GM19023 (cell line): ENCODE results near the gene OR2S2.
"Not testable (repeated sequence)": the region's sequence is repeated elsewhere in the genome, so short reads cannot be mapped to it uniquely, and the experiment has no call there.

Experiments used
- ATAC-seq: cut with Tn5 transposase; IDR thresholded peaks from one replicate; pipeline ENCODE4 v1.9.1; 2021; ENCODE audit warnings: mild to moderate bottlenecking, moderate library complexity; ENCODE audit not compliant: unreplicated experiment

Gene OR2S2

GRCh38 chr9:35935261-35935660 is 22.7 kb downstream of the OR2S2 start:
- no peak for ATAC-seq

GRCh38 chr9:35934069-35934468 is 23.9 kb downstream of the OR2S2 start:
- not testable (repeated sequence) for ATAC-seq

GRCh38 chr9:35933550-35934067 is 24.3 kb downstream of the OR2S2 start:
- ATAC-seq: no peak

- ATAC-seq: no peak
These were observed 25.2 kb downstream of the OR2S2 start for GRCh38 chr9:35932735-35933134.

GRCh38 chr9:35930989-35931388 is 27.0 kb downstream of the OR2S2 start:
- ATAC-seq: no peak

GRCh38 chr9:35930521-35930920 is 27.4 kb downstream of the OR2S2 start:
- no peak for ATAC-seq

GRCh38 chr9:35929453-35929718 is 28.6 kb downstream of the OR2S2 start:
- no peak for ATAC-seq

GRCh38 chr9:35928591-35929452 is 29.1 kb downstream of the OR2S2 start:
- no peak for ATAC-seq

GRCh38 chr9:35923927-35924763 is 33.8 kb downstream of the OR2S2 start:
- no peak for ATAC-seq

- no peak for ATAC-seq
These were observed 34.4 kb downstream of the OR2S2 start for GRCh38 chr9:35923598-35923926.

GRCh38 chr9:35920051-35920620 is 37.8 kb downstream of the OR2S2 start:
- no peak for ATAC-seq

GRCh38 chr9:35919212-35920008 is 38.5 kb downstream of the OR2S2 start:
- no peak for ATAC-seq

GRCh38 chr9:35918780-35919179 is 39.2 kb downstream of the OR2S2 start:
- ATAC-seq: no peak

GRCh38 chr9:35917261-35917660 is 40.7 kb downstream of the OR2S2 start:
- no peak for ATAC-seq

- ATAC-seq: no peak
These were observed 42.2 kb downstream of the OR2S2 start for GRCh38 chr9:35915681-35916294.

GRCh38 chr9:35914301-35914807 is 43.6 kb downstream of the OR2S2 start:
- ATAC-seq: no peak

GRCh38 chr9:35913429-35913828 is 44.5 kb downstream of the OR2S2 start:
- not testable (repeated sequence) for ATAC-seq

GRCh38 chr9:35912791-35913400 is 45.1 kb downstream of the OR2S2 start:
- no peak for ATAC-seq

- no peak for ATAC-seq
These were observed 46.3 kb downstream of the OR2S2 start for GRCh38 chr9:35911690-35912089.
